ENCODE results near the gene OLFML2A.

DNA sequence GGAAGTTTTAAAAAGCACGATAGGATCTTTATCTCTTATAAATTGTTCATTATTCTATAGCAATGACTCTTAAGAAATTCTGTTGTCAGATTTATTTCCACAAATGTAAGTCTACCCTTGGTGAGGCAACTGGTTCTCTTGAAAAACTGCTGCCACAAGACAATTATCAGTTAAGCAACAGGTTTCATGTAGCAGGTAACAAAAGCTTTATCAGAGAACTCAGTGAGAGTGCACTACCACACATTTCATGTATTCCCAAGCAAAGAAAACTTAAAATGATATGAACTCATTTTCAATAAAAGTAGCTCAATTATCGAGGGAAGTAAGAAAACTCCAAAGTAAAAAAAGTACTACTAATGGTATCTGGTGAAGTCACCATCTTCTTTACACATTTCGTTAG lies 15.2 kb upstream of the OLFML2A start:
- TF ChIP-seq, protein P1, sequence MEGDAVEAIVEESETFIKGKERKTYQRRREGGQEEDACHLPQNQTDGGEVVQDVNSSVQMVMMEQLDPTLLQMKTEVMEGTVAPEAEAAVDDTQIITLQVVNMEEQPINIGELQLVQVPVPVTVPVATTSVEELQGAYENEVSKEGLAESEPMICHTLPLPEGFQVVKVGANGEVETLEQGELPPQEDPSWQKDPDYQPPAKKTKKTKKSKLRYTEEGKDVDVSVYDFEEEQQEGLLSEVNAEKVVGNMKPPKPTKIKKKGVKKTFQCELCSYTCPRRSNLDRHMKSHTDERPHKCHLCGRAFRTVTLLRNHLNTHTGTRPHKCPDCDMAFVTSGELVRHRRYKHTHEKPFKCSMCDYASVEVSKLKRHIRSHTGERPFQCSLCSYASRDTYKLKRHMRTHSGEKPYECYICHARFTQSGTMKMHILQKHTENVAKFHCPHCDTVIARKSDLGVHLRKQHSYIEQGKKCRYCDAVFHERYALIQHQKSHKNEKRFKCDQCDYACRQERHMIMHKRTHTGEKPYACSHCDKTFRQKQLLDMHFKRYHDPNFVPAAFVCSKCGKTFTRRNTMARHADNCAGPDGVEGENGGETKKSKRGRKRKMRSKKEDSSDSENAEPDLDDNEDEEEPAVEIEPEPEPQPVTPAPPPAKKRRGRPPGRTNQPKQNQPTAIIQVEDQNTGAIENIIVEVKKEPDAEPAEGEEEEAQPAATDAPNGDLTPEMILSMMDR (conservative IDR thresholded peaks at IDR 0.05; ENCODE audit: low read depth, low read length), result no peak
- TF ChIP-seq EZH2 (IDR thresholded peaks at IDR 0.05; ENCODE audit: borderline replicate concordance, low read depth, low read length, poor library complexity, severe bottlenecking), result no peak

Data from A673 (cell line).